ENCODE data around the gene VOPP1.
"Not testable (repeated sequence)": the region's sequence is repeated elsewhere in the genome, so short reads cannot be mapped to it uniquely, and the experiment has no call there.

The VOPP1 gene

DNA sequence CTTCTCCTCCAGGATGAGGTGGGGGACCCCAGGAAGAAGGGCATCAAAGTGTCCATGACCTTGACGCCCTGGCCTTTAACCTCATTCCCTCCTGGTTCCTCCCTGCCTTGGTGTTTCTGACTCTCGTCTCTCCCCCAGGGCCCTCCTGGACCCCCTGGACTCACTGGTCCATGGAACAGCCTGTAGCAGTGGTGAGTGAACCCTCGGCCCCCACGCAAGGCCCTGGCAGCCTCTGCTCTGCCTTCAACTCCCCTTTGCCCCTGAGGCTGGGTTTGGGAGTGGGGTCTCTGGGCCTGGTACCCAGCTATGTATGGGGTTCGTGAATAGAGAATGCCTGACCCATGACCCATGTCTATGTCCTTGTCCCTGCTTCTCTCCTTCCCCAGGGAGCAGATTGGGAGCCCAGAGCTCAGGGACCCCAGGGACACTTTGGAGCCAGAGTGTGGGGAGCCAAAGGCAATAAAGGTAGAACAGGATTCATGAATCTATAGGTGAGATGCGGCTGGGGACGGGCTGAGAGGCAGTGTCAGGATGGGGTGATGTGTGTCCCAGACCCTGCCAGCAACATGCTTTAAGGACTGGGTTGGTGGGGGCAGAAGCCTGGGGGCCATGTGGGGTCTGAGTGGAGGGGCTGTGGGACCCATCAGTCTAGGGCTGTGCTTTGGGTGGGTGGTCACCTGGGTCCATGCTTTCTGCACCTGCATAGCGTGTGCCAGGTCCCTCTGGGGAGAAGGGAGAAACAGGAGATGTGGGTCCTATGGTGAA is 18.4 kb upstream of the VOPP1 start:
- peak overlapping the region; percentile 34 for H3K27ac Mint-ChIP-seq
- no peak for ATAC-seq
- H3K9me3 Mint-ChIP-seq = no peaks in the 10 kb centered on the region
- DNase-seq (ENCODE audit: low spot score in 2 of 2) = no peak
- H3K4me1 Mint-ChIP-seq = peaks cover 27% of the 10 kb centered on the region
- no peak overlapping the region for H3K4me3 Mint-ChIP-seq
- peaks cover 12% of the 10 kb centered on the region for H3K36me3 Mint-ChIP-seq

GRCh38 chr7:55589905-55590304 is 17.6 kb upstream of the VOPP1 start:
- H3K36me3 Mint-ChIP-seq = peaks cover 12% of the 10 kb centered on the region
- peak overlapping the region; percentile 63 for H3K27ac Mint-ChIP-seq
- peaks cover 27% of the 10 kb centered on the region for H3K4me1 Mint-ChIP-seq
- no peak overlapping the region for H3K4me3 Mint-ChIP-seq
- H3K9me3 Mint-ChIP-seq = no peaks in the 10 kb centered on the region
- DNase-seq (ENCODE audit: low spot score in 2 of 2) (no peak), ATAC-seq (no peak)

GRCh38 chr7:55588976-55589604 is 16.8 kb upstream of the VOPP1 start:
- DNase-seq (ENCODE audit: low spot score in 2 of 2) = no peak
- H3K36me3 Mint-ChIP-seq = peaks cover 12% of the 10 kb centered on the region
- peaks cover 27% of the 10 kb centered on the region for H3K4me1 Mint-ChIP-seq
- ATAC-seq = no peak
- H3K27ac Mint-ChIP-seq = peak overlapping the region; percentile 63
- no peaks in the 10 kb centered on the region for H3K9me3 Mint-ChIP-seq
- no peak overlapping the region for H3K4me3 Mint-ChIP-seq

DNA sequence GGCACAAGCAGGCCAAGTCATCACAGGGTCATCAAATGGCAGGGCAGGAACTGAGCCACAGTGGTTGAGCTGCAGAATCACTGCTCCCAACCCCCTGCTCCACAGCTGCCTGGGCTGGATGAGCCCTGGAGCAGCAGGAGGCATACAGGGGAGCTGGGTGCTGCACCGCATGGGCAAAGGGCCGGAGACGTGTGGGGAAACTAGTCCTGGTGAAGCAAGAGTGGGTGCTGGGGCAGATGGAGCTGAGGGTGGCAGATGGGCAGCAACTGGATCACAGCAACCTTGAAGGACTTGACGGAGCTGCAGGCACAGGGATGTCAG is 16.0 kb upstream of the VOPP1 start:
- Mint-ChIP-seq H3K27ac (no peak overlapping the region), H3K4me3 (no peak overlapping the region), H3K9me3 (no peaks in the 10 kb centered on the region), H3K4me1 (peaks cover 24% of the 10 kb centered on the region), H3K36me3 (peaks cover 12% of the 10 kb centered on the region)
- no peak for DNase-seq (ENCODE audit: low spot score in 2 of 2)
- peak; percentile 59 for ATAC-seq

GRCh38 chr7:55587687-55588378 is 15.5 kb upstream of the VOPP1 start:
- Mint-ChIP-seq H3K9me3 (no peaks in the 10 kb centered on the region), H3K27ac (no peak overlapping the region), H3K36me3 (peaks cover 12% of the 10 kb centered on the region), H3K4me1 (peaks cover 19% of the 10 kb centered on the region), H3K4me3 (no peak overlapping the region)
- ATAC-seq (no peak), DNase-seq (ENCODE audit: low spot score in 2 of 2) (no peak)

- H3K4me3 Mint-ChIP-seq; H3K4me1 Mint-ChIP-seq; DNase-seq (ENCODE audit: low spot score in 2 of 2); H3K27ac Mint-ChIP-seq; H3K9me3 Mint-ChIP-seq; ATAC-seq; H3K36me3 Mint-ChIP-seq: not testable (repeated sequence)
Measured at GRCh38 chr7:55582656-55583055, 10.4 kb upstream of the VOPP1 start.

- Mint-ChIP-seq H3K36me3 (peaks cover 7% of the 10 kb centered on the region), H3K4me1 (peaks cover 34% of the 10 kb centered on the region), H3K27ac (no peak overlapping the region), H3K4me3 (no peak overlapping the region), H3K9me3 (no peaks in the 10 kb centered on the region)
- ATAC-seq (no peak), DNase-seq (ENCODE audit: low spot score in 2 of 2) (no peak)
Measured at GRCh38 chr7:55576753-55577152, 4.5 kb upstream of the VOPP1 start.

- Mint-ChIP-seq H3K9me3 (no peaks in the 10 kb centered on the region), H3K27ac (no peak overlapping the region), H3K36me3 (peaks cover 16% of the 10 kb centered on the region), H3K4me1 (peaks cover 34% of the 10 kb centered on the region), H3K4me3 (no peak overlapping the region)
- DNase-seq (ENCODE audit: low spot score in 2 of 2) (no peak), ATAC-seq (peak; percentile 12)
Measured at GRCh38 chr7:55575733-55576132, 3.4 kb upstream of the VOPP1 start.

- DNase-seq (ENCODE audit: low spot score in 2 of 2) (no peak), ATAC-seq (no peak)
- Mint-ChIP-seq H3K36me3 (peaks cover 22% of the 10 kb centered on the region), H3K27ac (no peak overlapping the region), H3K4me3 (no peak overlapping the region), H3K4me1 (peaks cover 39% of the 10 kb centered on the region), H3K9me3 (no peaks in the 10 kb centered on the region)
Measured at GRCh38 chr7:55575098-55575497, 2.8 kb upstream of the VOPP1 start.

DNA sequence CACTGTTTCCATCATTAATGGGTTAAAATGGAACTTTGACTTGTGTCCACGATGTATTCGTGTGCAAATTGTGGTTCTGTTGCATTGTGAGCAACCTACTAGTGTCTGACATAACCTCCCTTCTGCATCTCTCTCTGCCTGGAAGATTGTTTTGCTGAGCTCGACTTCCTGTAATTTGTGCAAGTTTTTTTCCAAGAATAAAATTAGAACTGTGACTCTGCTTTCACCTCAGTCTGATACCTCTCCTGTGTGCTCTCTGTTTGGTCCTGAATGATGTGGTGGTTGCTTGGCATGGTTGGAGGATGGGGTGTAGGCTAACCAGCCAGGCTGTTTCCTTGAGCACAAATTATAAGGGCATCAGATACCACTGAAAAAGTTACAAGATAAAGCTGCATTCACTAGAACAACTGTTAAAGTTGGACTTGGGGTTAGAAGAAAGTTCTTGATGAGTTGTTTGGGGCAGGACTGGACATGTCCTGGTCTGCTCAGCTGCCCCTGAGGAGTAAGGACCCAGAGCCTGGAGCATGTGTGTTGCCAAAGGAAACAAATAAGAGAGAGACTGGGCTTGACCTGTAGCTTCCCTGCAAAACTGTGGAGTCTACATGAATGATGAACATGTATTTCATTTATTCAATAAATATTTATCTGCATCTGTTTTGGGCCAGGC is 1.9 kb upstream of the VOPP1 start:
- Mint-ChIP-seq H3K4me1 (peaks cover 48% of the 10 kb centered on the region), H3K36me3 (peaks cover 31% of the 10 kb centered on the region), H3K9me3 (no peaks in the 10 kb centered on the region), H3K4me3 (peak overlapping the region; percentile 66), H3K27ac (peak overlapping the region; percentile 78)
- DNase-seq (ENCODE audit: low spot score in 2 of 2) = no peak
- ATAC-seq = peak; percentile 25

DNA sequence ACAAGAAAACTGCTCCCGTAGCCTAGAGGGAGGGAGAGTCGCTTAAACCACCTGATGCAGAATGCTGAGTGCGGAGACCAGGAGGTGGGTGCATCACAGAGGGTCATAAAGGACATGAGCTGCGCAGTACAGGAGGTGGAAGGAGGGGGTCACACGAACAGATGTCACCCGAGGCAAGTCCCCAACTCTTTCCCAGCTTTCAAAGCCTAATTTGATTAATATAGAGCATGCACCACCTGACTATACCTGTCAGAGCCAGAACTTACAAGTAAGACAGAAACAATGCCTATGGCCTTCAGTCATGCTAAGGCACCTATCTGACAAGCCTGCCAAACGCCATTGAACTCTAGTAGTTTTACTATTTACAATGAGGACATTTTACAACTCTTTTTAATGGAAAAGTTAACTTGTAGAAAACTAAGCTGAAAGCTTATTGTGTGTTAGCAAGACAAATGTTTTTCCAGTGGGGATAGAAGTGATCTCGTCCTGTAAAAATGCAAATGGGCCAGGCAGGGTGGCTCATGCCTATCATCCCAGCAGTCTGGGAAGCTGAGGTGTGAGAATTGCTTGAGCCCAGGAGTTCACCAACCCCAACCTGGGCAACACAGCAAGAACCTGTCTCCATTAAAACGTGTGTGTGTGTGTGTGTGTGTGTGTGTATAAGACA is 1.1 kb upstream of the VOPP1 start:
- Mint-ChIP-seq H3K4me3 (peak overlapping the region; percentile 66), H3K9me3 (no peaks in the 10 kb centered on the region), H3K4me1 (peaks cover 56% of the 10 kb centered on the region), H3K36me3 (peaks cover 34% of the 10 kb centered on the region), H3K27ac (peak overlapping the region; percentile 78)
- ATAC-seq (no peak), DNase-seq (ENCODE audit: low spot score in 2 of 2) (no peak)

- DNase-seq (ENCODE audit: low spot score in 2 of 2) (peak; percentile 51 to 86), ATAC-seq (peak; percentile 33)
- Mint-ChIP-seq H3K36me3 (peaks cover 44% of the 10 kb centered on the region), H3K27ac (peak overlapping the region; percentile 93), H3K9me3 (no peaks in the 10 kb centered on the region), H3K4me1 (peaks cover 73% of the 10 kb centered on the region), H3K4me3 (peak overlapping the region; percentile 81)
Measured at GRCh38 chr7:55571511-55572377, 558 bp downstream of the VOPP1 start.

GRCh38 chr7:55570939-55571338 is 1.4 kb downstream of the VOPP1 start:
- H3K4me1 Mint-ChIP-seq = peaks cover 78% of the 10 kb centered on the region
- peak overlapping the region; percentile 81 for H3K4me3 Mint-ChIP-seq
- H3K36me3 Mint-ChIP-seq = peaks cover 44% of the 10 kb centered on the region
- no peaks in the 10 kb centered on the region for H3K9me3 Mint-ChIP-seq
- DNase-seq (ENCODE audit: low spot score in 2 of 2) (no peak), ATAC-seq (no peak)
- peak overlapping the region; percentile 93 for H3K27ac Mint-ChIP-seq

DNA sequence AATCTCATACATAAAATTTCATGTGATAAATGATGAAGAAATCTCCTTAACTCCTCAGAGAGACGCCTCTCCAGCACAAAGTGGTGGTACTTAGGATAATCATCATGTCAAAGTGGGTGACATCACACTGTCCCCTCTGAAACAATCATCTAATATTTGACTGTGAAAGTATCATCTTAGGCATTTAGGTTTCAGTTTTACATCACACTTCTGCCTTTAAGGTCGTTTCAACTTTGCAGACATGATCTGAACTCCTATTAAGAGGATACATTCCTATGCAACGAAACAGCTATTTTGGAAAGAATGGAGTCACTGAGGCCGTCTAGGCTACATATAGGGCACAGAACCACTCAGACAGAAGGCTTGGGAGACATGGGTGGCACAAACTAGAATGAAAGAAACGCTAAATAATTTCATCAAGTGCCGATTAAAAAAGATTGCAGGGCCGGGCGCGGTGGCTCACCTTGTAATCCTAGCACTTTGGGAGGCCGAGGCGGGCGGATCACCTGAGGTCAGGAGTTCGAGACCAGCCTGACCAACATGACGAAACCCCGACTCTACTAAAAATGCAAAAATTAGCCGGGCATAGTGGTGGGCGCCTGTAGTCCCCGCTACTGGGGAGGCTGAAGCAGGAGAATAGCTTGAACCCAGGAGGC is 2.0 kb downstream of the VOPP1 start:
- H3K36me3 Mint-ChIP-seq = peaks cover 44% of the 10 kb centered on the region
- peak overlapping the region; percentile 81 for H3K4me3 Mint-ChIP-seq
- H3K4me1 Mint-ChIP-seq = peaks cover 78% of the 10 kb centered on the region
- H3K9me3 Mint-ChIP-seq = no peaks in the 10 kb centered on the region
- H3K27ac Mint-ChIP-seq = peak overlapping the region; percentile 93
- no peak for DNase-seq (ENCODE audit: low spot score in 2 of 2)
- peak; percentile 66 for ATAC-seq
